NCI-H146 treated with DMSO at 0.1 percent for 48 hours (cell line): Measurements from ENCODE around the gene RTL5.

ENCODE experiments used
- DNase-seq: peaks from one replicate; lab custom pipeline; 2025; ENCODE audit not compliant: unreplicated experiment; lab: John Stamatoyannopoulos, UW

The RTL5 gene

DNA sequence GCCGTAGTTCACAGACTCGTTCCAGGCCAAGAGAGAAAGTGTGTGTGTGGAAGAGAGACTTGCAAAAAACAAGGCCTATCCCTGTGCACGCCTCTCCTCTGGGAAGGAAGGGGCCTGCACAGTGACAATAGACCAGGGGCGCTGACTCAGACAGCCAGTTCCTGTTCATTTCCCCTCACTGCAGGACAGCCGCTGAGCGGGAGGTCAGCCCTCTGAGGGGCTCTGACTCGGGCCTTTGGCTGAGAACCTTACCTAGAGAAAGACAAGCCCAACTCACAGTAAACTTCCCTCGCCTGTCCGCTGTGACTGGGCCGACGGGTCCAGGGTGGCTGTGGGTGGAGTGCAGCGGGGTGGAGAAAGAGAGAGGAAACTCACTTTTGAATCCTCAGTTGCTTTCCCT is 52.1 kb downstream of the RTL5 start:
- no peak for DNase-seq

DNA sequence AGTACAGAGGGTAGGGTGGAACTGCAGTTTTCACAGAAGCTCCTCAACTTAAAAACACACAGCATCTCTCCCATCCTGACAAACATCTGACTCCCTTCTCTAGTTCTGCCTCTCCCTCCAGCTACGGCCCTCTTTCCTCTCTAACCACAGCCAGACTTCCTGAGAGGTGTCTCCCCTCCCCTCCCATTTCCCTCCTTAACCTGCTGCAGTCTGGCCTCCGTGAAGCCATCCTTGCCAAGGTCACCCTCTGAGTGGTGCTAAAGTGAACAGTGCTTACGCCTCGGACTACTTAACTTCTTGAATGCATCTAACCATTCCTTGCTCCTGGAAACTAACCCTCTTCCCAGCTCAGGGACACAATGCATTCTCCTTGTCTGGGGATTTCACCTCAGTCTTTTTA is 53.3 kb downstream of the RTL5 start:
- DNase-seq = no peak
